ENCODE results near the gene TRABD2B. TPM values are rescaled to one million over a fixed set of nuclear protein-coding genes. Genes with fewer than 3 reads are reported as not detected.

TRABD2B gene
- total RNA-seq, 6 donors from 2014 or later, result under 0.01 to 2.1 (median 0.62) TPM

DNA sequence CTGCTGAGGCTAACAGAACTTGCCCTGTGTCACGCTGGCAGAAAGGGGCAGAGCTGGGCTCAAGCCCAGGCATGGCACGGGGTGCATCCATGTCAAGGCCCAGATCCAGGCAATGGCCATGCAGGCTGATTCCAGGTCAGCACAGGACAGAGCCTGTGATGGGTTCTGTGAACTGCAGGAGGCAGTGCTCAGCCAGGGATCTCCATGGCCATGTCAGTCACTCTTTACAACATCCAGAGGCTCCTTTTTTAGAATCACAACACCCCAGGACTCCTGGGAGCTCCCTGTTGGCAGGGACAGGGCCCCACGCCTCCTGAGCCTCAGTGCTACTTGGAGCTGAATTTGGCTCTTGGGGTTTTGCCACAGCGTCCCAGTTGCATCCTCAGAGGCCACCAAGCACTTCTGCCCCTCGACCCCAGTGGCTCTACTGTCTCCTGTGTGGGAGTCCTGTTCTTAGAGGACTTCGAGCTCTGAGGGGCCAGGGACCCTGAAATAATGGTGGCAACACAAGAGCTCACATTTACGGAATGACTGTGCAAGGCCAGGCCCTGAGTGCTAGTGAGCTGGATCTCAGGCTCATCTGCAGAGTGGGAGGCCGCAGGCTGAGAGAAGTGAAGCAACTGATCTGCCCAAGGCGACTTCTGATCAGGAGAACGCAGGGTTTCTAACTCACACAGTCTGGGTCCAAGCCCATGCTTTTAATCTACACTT is 211.5 kb downstream of the TRABD2B start:
- Histone ChIP-seq H3K4me3 (no peak overlapping the region), H3K27ac (no peak overlapping the region), H3K9me3 (no peaks in the 10 kb centered on the region), H3K4me1 (peaks cover 3 to 12% (median 10%) of the 10 kb centered on the region in 4 donors), H3K27me3 (no peaks in the 10 kb centered on the region), H3K36me3 (no peaks in the 10 kb centered on the region)
- DNase-seq, result no peak
- 78 to 89% methylated on average over 3 to 10 of the region's 10 CpGs for WGBS, 2 donors
- TF ChIP-seq, protein P1, sequence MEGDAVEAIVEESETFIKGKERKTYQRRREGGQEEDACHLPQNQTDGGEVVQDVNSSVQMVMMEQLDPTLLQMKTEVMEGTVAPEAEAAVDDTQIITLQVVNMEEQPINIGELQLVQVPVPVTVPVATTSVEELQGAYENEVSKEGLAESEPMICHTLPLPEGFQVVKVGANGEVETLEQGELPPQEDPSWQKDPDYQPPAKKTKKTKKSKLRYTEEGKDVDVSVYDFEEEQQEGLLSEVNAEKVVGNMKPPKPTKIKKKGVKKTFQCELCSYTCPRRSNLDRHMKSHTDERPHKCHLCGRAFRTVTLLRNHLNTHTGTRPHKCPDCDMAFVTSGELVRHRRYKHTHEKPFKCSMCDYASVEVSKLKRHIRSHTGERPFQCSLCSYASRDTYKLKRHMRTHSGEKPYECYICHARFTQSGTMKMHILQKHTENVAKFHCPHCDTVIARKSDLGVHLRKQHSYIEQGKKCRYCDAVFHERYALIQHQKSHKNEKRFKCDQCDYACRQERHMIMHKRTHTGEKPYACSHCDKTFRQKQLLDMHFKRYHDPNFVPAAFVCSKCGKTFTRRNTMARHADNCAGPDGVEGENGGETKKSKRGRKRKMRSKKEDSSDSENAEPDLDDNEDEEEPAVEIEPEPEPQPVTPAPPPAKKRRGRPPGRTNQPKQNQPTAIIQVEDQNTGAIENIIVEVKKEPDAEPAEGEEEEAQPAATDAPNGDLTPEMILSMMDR (IDR thresholded peaks at IDR 0.05), result peak in 1 of 6 experiments; percentile 6
- TF ChIP-seq EP300 (IDR thresholded peaks at IDR 0.05) (no peak), POLR2AphosphoS5 (IDR thresholded peaks at IDR 0.05) (no peak), POLR2A (IDR thresholded peaks at IDR 0.05) (no peak)
- ATAC-seq (ENCODE audit: low FRiP score in 2 of 2), result no peak

DNA sequence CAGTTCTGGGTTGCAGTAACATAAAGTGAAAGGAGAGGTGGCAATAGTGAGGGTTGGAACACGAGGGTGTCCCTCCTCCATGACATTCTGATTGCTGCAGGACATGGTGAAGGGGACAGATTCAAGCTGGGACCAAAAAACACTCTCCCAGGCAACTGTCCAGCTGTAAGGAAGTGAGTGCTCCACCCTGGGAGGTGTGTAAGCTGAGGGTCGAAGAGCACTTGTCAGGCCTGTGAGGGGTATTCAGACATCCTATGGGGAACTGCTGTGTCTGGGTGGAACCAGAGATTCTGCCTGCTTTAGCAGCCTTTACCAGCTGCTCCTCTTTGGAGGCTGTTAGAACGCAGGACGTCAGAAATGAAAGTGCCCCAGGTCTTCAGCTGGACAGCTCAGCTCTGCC is 212.1 kb downstream of the TRABD2B start:
- TF ChIP-seq POLR2A (IDR thresholded peaks at IDR 0.05) (no peak), POLR2AphosphoS5 (IDR thresholded peaks at IDR 0.05) (no peak), EP300 (IDR thresholded peaks at IDR 0.05) (no peak)
- TF ChIP-seq, protein P1 (IDR thresholded peaks at IDR 0.05), result no peak
- H3K36me3 ChIP-seq, result no peaks in the 10 kb centered on the region
- WGBS, 2 donors, result 44 to 70% methylated on average over 2 to 4 of the region's 4 CpGs
- no peaks in the 10 kb centered on the region for H3K9me3 ChIP-seq
- H3K27ac ChIP-seq, result no peak overlapping the region
- ATAC-seq (ENCODE audit: low FRiP score in 2 of 2) (no peak), DNase-seq (no peak)
- H3K4me1 ChIP-seq, result peaks cover 3 to 12% (median 10%) of the 10 kb centered on the region in 4 donors
- H3K4me3 ChIP-seq, result no peak overlapping the region
- H3K27me3 ChIP-seq, result no peaks in the 10 kb centered on the region

DNA sequence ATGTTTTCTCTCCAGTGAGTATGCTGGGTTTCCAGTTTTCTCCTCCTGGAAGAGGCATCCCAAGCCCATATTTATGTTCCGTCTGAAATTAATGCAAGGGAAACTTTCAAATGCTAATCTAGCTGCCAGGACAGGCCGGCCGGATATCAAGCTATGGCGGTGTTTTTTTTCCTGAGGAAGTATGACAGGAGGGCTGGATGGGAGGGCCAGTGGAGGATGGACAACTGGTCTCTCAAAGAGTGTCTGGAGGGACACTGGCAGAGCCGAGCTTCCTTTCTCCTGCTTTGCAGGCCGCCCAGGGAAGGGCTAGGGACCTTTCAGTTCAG is 212.7 kb downstream of the TRABD2B start:
- 76 to 79% methylated on average over 4 to 6 of the region's 6 CpGs for WGBS, 2 donors
- DNase-seq (no peak), ATAC-seq (ENCODE audit: low FRiP score in 2 of 2) (no peak)
- TF ChIP-seq EP300 (IDR thresholded peaks at IDR 0.05) (no peak), POLR2A (IDR thresholded peaks at IDR 0.05) (no peak)
- H3K27me3 ChIP-seq, result no peaks in the 10 kb centered on the region
- no peak overlapping the region for H3K27ac ChIP-seq
- peaks cover 3 to 12% (median 10%) of the 10 kb centered on the region in 4 donors for H3K4me1 ChIP-seq
- no peaks in the 10 kb centered on the region for H3K9me3 ChIP-seq
- H3K4me3 ChIP-seq, result no peak overlapping the region
- H3K36me3 ChIP-seq, result no peaks in the 10 kb centered on the region

DNA sequence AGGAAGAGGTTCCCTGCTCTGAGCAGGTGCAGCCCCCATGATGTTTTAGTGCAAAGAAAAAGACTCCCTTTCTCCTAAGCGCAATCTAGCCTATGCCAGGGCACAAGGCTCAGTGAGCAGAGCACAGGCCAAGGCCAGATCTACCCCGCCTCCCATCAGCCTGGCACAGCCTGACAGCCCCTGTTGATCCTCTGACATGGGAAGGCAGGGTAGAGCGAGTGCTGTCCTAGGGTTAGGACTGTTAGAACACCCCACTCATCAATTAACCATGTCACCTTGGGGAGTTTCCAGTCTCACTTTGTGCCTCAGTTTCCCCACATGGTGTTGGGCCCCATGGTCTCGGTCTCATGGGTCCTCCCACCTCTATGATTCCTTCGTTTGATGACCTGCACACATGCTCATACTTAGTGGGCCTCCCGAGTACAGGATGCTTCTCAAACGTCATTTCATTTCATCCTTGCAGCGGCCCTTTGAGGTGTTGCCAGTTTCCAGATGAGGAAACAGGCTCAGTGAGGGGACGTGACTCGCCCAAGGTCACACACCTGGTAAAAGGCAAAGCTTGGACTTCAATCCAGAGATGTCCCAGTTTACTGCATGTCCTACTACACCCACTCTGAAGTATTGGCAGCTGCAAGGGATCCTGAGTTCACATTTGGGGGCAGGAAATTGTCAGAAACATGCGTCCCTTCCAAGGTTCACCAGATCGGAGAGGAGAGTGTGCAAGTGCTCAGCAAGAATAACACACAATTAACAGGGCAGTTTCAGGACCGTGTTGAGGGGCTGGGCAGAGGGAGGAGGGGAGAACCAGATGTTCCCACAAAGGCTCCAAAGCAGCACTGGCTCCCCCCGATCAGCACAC is 213.3 kb downstream of the TRABD2B start:
- H3K4me3 ChIP-seq, result no peak overlapping the region
- TF ChIP-seq POLR2AphosphoS5 (IDR thresholded peaks at IDR 0.05) (no peak), EP300 (IDR thresholded peaks at IDR 0.05) (no peak), POLR2A (IDR thresholded peaks at IDR 0.05) (no peak)
- TF ChIP-seq, protein P1 (IDR thresholded peaks at IDR 0.05), result no peak
- H3K4me1 ChIP-seq, result peaks cover 3 to 12% (median 10%) of the 10 kb centered on the region in 4 donors
- ATAC-seq (ENCODE audit: low FRiP score in 2 of 2) (no peak), DNase-seq (no peak)
- no peak overlapping the region for H3K27ac ChIP-seq
- H3K27me3 ChIP-seq, result no peaks in the 10 kb centered on the region
- no peaks in the 10 kb centered on the region for H3K36me3 ChIP-seq
- 73 to 77% methylated on average over 13 to 14 of the region's 14 CpGs for WGBS, 2 donors
- no peaks in the 10 kb centered on the region for H3K9me3 ChIP-seq

DNA sequence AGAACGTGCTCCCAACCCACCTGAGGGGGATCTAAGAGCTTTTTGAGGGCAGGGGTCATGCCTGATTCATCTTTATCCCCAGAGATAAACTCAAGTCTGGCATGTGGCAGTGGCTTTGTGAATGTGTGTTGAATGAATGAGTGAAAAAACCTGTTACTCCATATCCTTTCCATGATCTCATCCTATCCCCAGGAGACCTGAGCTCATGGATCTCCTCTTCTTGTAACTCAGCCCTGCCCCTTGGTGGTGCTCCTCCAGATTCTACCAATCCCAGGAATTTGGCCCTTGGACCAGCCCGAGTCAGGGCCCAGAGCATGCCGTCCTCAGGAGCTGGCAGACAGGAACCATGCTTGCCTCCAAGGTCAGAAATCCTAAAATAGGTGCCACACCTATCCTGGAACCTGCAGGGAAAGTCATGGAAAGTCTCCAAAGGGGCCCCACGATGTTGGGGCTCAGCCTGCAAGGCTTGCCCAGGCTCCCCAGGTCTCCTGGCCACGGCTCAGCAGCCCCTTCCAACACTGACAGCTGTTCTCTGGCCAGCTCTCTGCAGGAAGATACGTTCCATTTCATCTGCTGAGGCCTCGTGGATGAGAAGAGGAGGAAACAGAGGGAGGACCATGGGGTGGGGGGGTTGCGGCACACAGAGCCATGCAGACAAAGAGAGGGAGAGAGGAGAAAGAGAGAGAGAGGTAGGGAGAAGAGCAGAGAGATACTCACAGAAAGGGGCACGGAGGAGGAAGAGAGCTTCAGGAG is 214.6 kb downstream of the TRABD2B start:
- H3K4me1 ChIP-seq, result peaks cover 3 to 12% (median 10%) of the 10 kb centered on the region in 4 donors
- H3K36me3 ChIP-seq, result no peaks in the 10 kb centered on the region
- no peak for TF ChIP-seq POLR2A (IDR thresholded peaks at IDR 0.05)
- no peak for TF ChIP-seq POLR2AphosphoS5 (IDR thresholded peaks at IDR 0.05)
- TF ChIP-seq, protein P1 (IDR thresholded peaks at IDR 0.05), result no peak
- TF ChIP-seq EP300 (IDR thresholded peaks at IDR 0.05), result no peak
- no peak overlapping the region for H3K4me3 ChIP-seq
- H3K27ac ChIP-seq, result no peak overlapping the region
- no peaks in the 10 kb centered on the region for H3K27me3 ChIP-seq
- no peak for DNase-seq
- no peaks in the 10 kb centered on the region for H3K9me3 ChIP-seq
- WGBS, 2 donors, result 76 to 81% methylated on average over 8 to 9 of the region's 9 CpGs
- ATAC-seq (ENCODE audit: low FRiP score in 2 of 2), result peak in 1 of 2 donors; percentile 60

All from upper lobe of left lung (tissue), 6 donors.